DLD1 (cell line): Measurements from ENCODE around the gene TIMM13.
"Not testable (repeated sequence)": the region's sequence is repeated elsewhere in the genome, so short reads cannot be mapped to it uniquely, and the experiment has no call there.

Source experiments
- in situ Hi-C: cut with HindIII; loops from 2 replicates; pipeline ENCODE4 v1.10.0; 2017; ENCODE audit warnings: low sequenced_read_pairs

TIMM13 gene

DNA sequence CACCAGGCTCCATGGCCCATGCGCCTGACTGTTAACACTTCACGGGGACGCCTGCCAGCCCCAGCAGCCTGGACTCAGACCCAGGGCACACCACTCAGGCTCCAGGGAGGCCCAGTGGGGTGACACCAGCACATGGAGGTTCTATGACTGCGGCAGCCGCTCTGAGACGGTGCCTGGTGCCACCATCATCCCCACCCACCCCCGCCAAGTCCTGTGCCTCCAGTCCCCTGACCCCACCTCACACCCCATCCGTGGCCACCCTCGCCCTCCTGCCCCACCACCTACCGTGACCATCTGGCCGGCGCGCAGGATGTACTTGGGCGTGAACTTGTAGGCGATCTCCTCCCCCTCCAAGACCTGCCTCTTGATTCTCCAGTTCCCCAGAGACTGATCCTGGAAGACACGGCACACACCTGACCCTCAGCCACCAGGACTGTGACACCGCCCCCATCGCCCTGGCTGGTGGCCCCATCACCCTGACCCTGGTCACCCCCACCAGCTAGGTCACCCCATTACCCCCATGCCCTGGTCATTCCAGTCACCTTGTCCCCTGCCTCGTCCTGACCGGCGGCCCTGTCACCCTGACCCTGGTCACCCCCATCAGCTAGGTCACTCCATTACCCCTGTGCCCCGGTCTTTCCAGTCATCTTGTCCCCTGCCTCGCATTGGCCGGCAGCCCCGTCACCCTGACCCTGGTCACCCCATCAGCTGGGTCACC lies 4.9 kb upstream of the TIMM13 start:
- in situ Hi-C loops = no loop called here

DNA sequence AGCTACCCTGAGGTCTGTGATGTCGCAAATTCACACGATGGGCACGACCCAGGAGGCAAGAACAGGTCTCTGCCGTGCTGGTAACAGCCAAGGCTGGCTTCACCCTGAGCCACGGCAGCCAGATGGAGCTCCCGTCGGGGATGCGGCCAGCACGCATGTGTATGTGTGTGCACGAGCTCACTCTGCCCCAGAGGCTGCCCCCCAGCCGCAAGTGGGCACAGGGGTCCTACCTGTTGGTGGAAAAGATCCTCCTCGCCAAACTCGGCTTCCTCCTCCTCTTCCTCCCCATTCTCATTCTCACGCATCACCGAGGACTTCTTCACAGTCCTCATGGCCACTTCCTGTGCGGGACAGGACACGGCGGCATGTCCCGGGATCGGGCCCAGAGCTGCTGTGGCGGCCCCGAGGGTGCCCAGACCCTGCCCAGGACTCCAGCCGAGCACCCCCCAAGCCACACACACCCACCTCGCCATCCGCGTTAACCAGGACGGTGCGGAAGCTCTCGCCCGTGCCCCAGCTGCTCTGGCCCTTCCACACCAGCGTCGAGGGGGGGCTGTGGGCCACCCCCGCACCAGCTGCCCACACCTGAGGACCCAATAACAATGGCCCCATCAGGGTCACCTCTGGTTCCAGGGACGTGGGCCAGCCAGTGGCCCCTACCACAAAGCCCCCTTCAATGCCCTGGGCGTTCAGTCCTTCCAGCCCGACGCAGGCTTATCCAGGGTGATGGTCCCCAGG lies 4.1 kb upstream of the TIMM13 start:
- in situ Hi-C loops = no loop called here

DNA sequence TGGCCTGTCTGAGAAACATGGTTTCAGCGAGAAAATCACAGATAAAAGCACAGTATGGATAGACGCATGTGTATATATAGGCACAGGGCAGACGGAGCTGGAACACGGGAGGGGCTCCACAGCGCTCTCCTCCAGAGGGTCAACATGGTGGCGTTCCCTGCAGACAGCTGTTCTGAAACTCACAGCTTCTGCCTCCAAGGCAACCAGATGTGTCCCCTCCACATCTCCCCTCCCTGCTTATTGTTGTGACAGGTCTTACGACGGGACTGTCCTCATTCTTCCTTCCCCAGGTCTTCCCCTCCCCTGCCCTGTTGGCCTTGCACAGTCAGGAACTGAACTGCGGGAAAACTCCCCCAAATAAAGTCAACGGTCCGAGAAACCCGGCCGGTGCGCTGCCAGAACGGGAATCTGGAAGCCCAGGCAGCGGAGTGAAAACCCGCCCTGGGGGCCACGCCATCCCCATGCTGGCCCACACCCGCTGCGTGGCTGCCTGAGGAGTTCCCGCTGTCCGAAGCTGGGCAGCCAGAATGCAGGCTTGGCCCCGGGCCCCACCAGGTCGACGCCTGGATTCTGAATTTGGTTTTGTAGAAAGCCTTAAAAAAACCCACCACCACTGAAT lies 2.6 kb upstream of the TIMM13 start:
- in situ Hi-C loops = no loop called here

DNA sequence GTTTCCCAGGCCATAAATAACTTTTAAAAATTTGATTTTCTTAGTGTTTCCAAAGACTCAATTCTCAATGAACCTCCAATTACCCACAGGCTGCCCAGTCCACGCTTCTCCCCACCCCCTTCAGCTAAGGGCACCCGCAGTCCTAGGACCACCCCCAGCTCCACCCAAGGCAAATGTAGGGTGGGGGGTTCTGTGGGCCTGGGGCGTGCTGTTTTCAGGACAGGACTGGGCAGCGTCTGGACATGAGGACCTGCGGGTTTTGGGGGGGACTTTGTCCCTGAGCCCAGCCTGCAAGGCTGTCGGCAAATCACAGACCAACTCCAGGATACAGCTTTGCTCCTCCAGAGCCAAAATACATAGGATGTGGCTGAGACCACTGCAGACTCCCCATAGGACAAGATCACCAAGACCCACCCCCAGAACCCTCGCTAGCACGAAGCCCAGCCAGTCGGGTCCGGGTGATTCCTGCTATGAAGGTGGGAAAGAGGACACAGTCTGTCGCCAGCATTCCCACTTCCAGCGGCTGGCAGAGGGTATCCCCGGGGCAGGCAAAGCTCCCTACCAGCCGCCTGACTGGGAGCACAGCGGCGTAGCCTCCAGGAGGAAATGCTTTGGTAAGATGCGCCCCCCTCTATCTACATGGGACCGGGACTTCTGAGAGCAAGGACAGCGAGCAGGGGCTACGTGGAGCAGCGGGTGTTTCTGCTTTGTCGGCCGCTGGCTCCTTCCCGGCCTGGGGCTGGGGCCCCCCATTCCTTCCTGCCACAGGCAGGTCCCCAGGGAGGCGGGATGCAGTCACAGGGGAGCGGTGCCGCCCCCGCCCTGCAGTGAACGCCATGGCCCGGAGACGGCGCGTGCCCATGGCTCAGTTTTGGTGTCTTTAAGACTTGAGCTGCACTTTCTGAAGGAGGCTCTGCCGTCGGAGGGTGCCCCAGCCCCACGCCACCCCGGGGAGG lies 1.6 kb upstream of the TIMM13 start:
- in situ Hi-C loops = no loop called here

DNA sequence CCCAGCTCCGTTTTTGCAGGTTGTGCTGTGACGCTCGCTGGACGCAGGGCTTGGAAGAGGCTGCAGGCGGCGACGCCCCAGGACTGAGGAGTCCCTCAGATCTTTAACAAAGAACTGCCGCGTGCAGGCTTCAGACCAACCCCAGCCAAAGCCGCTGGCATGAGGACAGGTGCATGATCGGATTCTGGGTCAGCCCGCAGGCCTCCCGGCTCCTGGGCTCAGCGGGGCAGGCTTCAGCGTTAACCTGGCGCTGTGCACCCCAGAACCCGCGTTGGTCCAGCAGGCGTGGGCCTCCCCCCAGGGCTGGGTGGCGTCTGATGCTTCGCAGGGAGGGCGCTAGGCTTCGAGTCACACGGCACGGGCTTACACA lies 920 bp upstream of the TIMM13 start:
- in situ Hi-C loops = no loop called here

DNA sequence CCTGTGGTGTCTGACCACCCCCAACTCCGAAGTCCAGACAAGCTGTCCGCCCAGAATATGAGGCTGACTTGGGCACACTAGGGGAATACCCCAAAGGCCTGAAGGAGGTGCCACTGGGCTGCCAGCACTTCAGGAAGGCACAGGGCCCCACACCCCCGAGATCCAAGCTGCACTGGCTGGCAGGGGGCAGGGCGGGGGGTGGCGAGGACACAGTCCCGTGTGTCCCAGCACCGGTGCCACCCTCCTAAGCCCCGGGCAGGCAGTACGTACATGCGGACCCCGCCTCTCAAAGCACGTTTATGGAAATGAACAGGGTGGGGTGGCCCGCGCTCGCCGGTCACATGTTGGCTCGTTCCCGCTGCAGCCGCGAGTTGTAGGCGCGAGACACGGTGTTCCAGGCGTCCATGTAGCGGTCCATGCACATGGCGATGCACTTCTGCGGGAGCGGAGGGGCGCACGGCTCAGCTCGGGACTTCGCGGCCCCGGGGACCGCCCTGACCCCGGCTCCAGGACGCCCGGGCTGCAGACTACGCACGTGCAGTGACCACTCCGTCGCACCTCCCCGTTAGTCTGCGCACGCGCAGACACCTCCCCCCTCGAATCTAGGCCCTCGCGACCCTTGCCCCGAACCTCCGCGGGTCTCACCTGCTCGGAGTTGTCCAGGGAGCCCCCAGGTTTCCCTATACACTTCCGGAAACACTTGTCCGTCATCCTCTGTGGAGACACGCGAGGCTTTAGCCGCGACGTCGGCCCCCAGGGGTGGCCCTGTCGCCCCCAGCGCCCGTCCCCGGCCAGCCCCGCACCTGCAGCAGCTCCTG lies 566 bp downstream of the TIMM13 start:
- in situ Hi-C loops = no loop called here

DNA sequence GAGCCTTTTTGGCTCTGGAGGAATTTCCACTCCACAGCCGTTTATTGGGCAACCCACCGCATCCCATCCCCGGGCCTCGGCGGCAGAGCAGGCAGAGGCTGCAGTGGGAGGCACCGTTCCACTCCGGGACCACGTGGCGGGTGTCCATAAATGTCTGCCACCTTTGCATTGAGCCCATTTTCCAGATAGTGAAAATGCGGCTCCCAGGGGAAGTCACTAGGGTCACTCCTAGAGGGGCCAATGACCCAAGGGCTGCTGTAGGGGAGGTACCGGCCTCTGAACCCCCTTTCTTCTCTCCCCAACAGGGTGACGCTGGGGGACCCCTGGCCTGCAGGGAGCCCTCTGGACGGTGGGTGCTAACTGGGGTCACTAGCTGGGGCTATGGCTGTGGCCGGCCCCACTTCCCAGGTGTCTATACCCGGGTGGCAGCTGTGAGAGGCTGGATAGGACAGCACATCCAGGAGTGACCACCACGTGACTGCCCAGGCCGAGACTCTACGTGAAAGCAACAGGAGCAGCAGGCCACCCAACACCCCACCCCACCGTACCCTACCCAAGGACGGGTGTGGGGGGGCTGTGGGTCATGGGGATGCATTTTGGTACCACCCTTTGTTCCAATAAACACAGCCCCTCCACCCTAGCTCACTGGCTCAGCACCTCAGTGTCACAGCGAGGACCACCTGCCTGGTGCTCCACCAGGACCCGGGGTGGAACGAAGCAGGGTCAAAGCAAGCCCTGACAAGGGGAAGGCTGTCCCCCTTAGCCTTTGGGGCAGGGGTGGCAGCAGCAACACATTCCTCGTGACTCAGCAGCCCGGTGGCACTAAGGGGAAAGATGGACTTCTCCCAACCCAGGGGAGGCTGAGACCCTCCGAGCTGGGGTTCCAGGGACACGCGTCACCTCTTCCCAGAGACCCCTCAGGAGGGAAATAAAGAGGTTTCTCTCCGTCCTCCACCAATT lies 1.5 kb downstream of the TIMM13 start:
- in situ Hi-C loops = no loop called here

DNA sequence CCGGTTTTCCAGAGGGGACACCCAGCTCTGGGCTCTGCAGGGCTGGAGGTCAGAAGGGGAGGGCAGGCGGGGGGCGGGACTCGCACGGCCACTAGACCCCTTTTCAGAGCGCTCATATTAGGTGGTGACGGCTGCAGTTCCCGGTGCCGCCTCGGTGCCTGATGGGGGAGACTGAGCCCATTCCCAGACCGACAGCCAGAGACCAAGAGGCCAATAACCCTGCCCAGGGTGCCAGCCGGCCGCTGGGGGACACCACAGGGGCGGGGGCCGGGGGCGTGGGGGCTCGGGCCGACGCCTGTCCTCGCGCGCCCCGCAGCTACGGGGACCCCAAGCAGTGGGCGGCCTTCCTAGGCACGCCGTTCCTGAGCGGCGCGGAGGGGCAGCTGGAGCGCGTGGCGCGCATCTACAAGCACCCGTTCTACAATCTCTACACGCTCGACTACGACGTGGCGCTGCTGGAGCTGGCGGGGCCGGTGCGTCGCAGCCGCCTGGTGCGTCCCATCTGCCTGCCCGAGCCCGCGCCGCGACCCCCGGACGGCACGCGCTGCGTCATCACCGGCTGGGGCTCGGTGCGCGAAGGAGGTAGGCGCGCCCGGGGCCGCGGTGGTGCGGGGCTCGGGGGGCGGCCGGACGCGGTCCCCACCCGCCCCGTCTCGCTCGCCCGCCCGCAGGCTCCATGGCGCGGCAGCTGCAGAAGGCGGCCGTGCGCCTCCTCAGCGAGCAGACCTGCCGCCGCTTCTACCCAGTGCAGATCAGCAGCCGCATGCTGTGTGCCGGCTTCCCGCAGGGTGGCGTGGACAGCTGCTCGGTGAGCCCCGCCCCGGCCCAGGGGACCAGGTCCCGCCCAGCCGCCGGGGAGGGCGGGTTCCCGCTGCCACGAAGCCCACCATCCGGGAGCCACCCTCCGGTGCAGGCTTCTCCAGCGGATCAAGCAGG lies 2.4 kb downstream of the TIMM13 start:
- in situ Hi-C loops = no loop called here

DNA sequence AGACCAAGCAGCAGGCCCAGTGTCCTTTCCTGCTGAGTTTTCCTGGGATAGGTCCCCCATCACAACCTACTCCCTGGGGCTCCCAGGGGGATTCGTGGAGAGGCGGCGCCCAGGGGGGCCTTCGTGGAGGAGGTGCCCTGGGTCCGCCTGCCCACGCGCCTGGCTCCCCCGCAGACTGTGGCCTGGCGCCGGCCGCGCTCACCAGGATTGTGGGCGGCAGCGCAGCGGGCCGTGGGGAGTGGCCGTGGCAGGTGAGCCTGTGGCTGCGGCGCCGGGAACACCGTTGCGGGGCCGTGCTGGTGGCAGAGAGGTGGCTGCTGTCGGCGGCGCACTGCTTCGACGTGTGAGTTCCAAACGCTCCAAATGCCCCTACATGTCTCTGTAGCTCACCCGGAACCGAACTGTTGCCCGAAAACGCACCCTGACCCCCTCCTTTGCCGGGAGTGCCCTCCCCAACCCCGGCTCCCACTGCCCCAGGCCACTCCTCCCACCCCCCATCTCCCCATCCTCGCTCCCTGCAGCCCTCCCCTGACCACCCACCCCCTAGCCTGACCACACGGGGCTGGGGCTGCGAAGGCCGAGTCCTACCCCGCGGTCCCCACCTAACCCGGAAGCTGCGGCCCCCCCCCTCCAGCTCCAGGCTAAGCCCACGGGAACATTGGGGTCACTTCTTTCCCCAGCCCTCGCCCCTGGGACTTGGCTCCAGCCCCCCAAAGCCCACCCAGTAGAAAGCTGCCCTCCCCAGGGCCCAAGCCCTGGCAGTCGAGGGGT lies 3.3 kb downstream of the TIMM13 start:
- in situ Hi-C loops = no loop called here

DNA sequence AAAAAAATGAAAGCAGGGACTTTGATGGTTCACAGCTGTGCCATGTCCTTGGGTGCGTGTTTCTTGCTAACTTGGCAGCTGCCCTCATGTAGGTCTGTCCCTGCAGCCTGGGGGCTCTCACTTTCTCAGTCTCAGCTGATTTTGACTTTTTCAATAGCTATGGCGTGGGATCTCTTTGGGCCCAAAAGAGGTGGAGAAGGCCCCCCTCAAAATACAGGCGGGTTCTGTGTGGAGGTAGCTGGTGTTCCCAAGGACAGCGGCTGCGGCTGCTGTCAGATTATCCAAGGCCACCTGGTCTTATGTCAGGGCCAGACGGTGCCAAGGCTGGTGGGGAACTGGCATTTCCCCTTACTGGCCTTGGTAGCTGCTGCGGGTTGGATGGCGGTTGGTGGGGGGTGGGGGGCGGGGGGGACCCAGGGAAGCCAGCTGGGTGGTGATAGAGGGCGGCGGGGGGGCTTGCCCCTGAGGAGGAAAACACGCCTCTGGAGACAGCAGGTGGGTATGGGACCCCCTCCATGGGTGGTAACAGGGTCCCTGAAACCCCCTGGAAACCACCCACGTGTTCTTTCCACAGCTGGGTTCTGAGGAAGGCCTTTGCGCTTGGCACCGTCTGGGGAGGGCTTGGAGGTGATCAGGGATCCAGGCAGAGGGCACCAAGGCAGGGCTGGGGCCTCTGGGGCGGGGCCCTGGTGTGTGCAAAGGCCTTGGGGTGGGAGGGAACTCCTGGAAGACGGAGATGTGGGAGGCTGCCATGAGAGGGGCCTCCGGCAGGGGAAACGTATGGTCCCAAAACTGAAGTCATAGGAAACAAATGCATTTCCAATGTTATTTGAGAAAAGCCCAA lies 4.1 kb downstream of the TIMM13 start:
- in situ Hi-C loops = no loop called here

DNA sequence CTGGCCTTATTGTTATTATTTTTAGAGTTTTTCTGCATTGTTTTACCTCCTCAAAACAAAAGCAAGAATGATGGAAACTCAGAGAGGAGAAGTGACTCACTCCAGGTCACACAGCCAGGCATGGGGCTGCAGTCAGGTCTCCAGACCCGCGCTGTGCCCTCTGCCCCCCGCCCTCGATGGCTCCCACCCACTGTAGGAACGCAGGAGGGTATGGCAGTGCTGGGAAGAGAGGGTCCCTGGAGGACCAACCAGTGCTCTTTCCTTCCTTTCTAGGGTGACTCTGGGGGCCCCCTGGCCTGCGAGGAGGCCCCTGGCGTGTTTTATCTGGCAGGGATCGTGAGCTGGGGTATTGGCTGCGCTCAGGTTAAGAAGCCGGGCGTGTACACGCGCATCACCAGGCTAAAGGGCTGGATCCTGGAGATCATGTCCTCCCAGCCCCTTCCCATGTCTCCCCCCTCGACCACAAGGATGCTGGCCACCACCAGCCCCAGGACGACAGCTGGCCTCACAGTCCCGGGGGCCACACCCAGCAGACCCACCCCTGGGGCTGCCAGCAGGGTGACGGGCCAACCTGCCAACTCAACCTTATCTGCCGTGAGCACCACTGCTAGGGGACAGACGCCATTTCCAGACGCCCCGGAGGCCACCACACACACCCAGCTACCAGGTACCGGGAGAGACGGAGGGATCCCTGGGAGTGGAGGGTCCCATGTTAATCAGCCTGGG lies 5.6 kb downstream of the TIMM13 start:
- in situ Hi-C loops = no loop called here

DNA sequence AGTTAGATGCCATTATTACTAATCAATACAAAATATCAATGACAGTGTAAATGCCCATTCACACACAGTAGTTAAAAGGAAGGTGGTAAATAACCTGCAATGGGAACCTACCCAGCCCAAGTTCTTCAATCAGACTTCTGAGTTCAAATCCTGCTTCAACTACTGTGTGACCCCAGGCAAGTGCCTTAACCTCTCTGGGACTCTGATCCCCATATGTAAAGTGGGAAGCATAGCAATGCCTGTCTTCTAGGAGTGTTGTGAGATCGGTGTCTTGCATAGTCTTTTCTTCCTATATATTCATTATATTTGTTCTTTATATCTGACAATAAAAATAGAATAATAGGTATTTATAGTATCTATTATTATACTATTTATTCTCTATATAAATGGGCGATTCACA lies 6.9 kb downstream of the TIMM13 start:
- in situ Hi-C loops = no loop called here

DNA sequence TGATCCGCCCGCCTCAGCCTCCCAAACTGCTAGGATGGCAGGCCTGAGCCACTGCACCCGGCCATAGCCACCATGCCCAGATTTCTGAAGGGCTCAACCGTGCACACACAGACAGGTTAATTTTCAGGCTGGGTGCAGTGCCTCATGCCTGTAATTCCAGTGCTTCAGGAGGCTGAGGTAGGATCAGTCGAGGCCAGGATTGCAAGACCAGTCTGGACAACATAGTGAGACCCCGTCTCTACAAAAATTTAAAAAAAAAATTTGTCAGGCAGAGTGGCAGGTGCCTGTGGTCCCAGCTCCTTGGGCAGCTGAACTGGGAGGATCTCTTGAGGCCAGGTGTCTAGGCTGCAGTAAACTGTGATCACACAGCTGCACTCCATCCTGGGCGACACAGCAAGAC lies 7.6 kb downstream of the TIMM13 start:
- in situ Hi-C loops = no loop called here

DNA sequence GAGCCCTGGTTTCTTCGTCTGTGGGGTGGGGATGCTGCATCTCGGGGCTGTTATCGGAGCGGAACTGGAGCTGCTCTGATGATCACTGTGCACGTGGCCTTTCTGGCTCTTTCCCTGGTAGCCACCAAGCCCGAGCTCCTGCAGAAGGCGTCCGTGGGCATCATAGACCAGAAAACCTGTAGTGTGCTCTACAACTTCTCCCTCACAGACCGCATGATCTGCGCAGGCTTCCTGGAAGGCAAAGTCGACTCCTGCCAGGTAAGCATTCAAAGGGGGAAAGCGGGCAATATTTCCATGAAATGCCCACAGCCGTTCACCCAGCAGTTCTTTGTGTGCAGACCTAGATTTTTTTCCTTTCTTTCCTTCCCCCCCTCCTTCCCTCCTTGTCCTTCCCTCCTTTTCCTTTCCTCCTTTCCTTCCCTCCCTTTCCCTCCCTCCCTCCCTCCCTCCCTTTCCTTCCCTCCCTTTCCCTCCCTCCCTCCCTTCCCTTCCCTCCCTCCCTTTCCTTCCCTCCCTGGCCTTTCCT lies 9.4 kb downstream of the TIMM13 start:
- in situ Hi-C loops = no loop called here

DNA sequence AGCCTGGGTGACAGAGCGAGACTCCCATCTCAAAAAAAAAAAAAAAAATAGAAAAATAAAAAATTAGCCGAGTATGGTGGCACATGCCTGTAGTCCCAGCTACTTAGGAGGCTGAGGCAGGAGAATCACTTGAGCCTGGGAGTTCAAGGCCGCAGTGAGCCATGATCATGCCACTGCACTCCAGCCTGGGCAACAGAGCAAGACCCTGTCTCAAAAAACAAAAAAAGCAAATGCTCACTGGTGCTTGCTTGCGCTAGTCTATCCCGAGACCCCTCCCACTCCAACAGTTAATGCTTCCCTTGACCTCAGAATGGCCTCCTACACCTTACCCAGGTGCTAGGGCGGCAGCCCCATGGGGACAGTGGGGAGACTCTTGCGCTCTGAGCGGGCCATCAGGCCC lies 9.9 kb downstream of the TIMM13 start:
- in situ Hi-C loops = not testable (repeated sequence)
